HCT116 (cell line): ENCODE measurements around the gene GALK1. TPM values are rescaled to one million over a fixed set of nuclear protein-coding genes. Genes with fewer than 3 reads are reported as not detected.

Experiments
- ATAC-seq: fragments of 200-7000 bp; cut with Tn5 transposase; 2 replicates; pipeline ENCODE4 v1.9.1; 2020; ENCODE audit warnings: mild to moderate bottlenecking, moderate library complexity
- BruUV-seq: library from RNA; stranded (reverse); fragments of 400-500 nt; replicated peaks from 2 replicates; lab custom pipeline; 2021; lab: Mats Ljungman, UMichigan
- CTCF ChIA-PET: fragments of 300-600 bp; sonication (Branson Sonifier 250); formaldehyde crosslinking; loops from one replicate; lab custom pipeline; 2021; ENCODE audit warnings: antibody characterized with exemption; lab: Charles Lee
- POLR2A ChIA-PET: fragments of 300-600, 350-600 bp; sonication (Branson Sonifier 250); formaldehyde crosslinking; loops from one replicate; lab custom pipeline; 2021; ENCODE audit warnings: antibody characterized with exemption; lab: Charles Lee
- RAD21 ChIA-PET, 2 experiments: fragments of 300-600 bp; sonication (Branson Sonifier 250); formaldehyde crosslinking; loops; one replicate each; lab custom pipeline; 2023; ENCODE audit warnings: low total read pairs in 2 of 2; ENCODE audit not compliant: uncharacterized antibody in 2 of 2, unreplicated experiment in 2 of 2, low non-redundant PET in 1 of 2; lab: Charles Lee
- DNase-seq: peaks from one replicate; pipeline ENCODE4 v3.0.0-alpha.2; 2010; ENCODE audit warnings: low read depth, low spot score
- H2AFZ ChIP-seq: fragments of 200-600 bp; shearing (Covaris generic), sonication (generic); 2 replicates; pipeline ENCODE4 v1.6.1; 2017; ENCODE audit warnings: low read depth, mixed run types, mixed read lengths, antibody characterized with exemption, low read length; ENCODE audit not compliant: poor library complexity, severe bottlenecking
- H3K27ac ChIP-seq: 2 replicates; pipeline ENCODE4 v1.5.1; 2012; ENCODE audit warnings: low read depth, low read length
- H3K27me3 ChIP-seq: fragments of 200-600 bp; sonication (generic); 2 replicates; pipeline ENCODE4 v1.6.1; 2016; ENCODE audit warnings: mixed run types, low read length, mixed read lengths; ENCODE audit not compliant: insufficient read depth
- H3K36me3 ChIP-seq, 2 experiments: fragments of 200-500 bp in 1 of 2; fragments of 200-600 bp in 1 of 2; sonication (Bioruptor generic) in 1 of 2; sonication (generic) in 1 of 2; 2 replicates each; pipeline versions ENCODE4 v1.5.1 to v1.6.1; 2014 to 2016; ENCODE audit warnings: low read length in 2 of 2, inconsistent platforms in 1 of 2, mixed read lengths in 1 of 2, mixed run types in 1 of 2; ENCODE audit not compliant: insufficient read depth in 2 of 2, control insufficient read depth in 1 of 2
- H3K4me1 ChIP-seq, 2 experiments: fragments of 200-600 bp in 1 of 2; sonication (generic) in 1 of 2; 2 replicates each; pipeline versions ENCODE4 v1.5.1 to v1.6.1; 2012 to 2017; ENCODE audit warnings: low read length in 2 of 2, inconsistent platforms in 1 of 2, mild to moderate bottlenecking in 1 of 2, mixed read lengths in 1 of 2, mixed run types in 1 of 2, moderate library complexity in 1 of 2; ENCODE audit not compliant: insufficient read depth in 2 of 2, control insufficient read depth in 1 of 2
- H3K4me2 ChIP-seq: fragments of 200-600 bp; sonication (generic); 2 replicates; pipeline ENCODE4 v1.6.1; 2017; ENCODE audit warnings: mixed run types, low read length, mixed read lengths
- H3K4me3 ChIP-seq, 2 experiments: fragments of 200-600 bp in 1 of 2; sonication (generic) in 1 of 2; replicated peaks in 1 of 2; 2 replicates each; pipeline ENCODE4 v1.5.1; 2011 to 2016; ENCODE audit warnings: low read length in 2 of 2, control low read depth in 1 of 2, low read depth in 1 of 2, mild to moderate bottlenecking in 1 of 2, mixed read lengths in 1 of 2, mixed run types in 1 of 2
- H3K79me2 ChIP-seq: fragments of 200-600 bp; sonication (generic); 2 replicates; pipeline ENCODE4 v1.6.1; 2017; ENCODE audit warnings: mild to moderate bottlenecking, mixed run types, low read length, moderate library complexity, mixed read lengths; ENCODE audit not compliant: insufficient read depth
- H3K9ac ChIP-seq: fragments of 200-600 bp; sonication (generic); 2 replicates; pipeline ENCODE4 v1.6.1; 2016; ENCODE audit warnings: low read length, mixed read lengths
- H3K9me2 ChIP-seq: fragments of 200-600 bp; sonication (generic), shearing (Covaris generic); 2 replicates; pipeline ENCODE4 v1.6.1; 2017; ENCODE audit warnings: mixed run types, mild to moderate bottlenecking, moderate library complexity; ENCODE audit not compliant: insufficient read depth
- H3K9me3 ChIP-seq, 2 experiments: fragments of 200-500 bp in 1 of 2; fragments of 200-600 bp in 1 of 2; sonication (Bioruptor generic) in 1 of 2; sonication (generic) in 1 of 2; 2 replicates each; pipeline ENCODE4 v1.6.1; 2014 to 2017; ENCODE audit warnings: low read length in 2 of 2, mixed read lengths in 2 of 2, inconsistent platforms in 1 of 2, low read depth in 1 of 2, mild to moderate bottlenecking in 1 of 2, mixed run types in 1 of 2, moderate library complexity in 1 of 2; ENCODE audit not compliant: control insufficient read depth in 1 of 2, insufficient read depth in 1 of 2
- H4K20me1 ChIP-seq: fragments of 200-600 bp; sonication (generic), shearing (Covaris generic); 2 replicates; pipeline ENCODE4 v1.6.1; 2017; ENCODE audit warnings: mixed run types, mild to moderate bottlenecking, moderate library complexity; ENCODE audit not compliant: insufficient read depth
- EZH2 ChIP-seq: fragments of 200-600 bp; sonication (generic); IDR thresholded peaks from 2 replicates; pipeline ENCODE4 v1.6.1; 2017; ENCODE audit warnings: antibody characterized with exemption, mixed run types
- EZH2phosphoT487 ChIP-seq: fragments of 200-600 bp; IDR thresholded peaks from 2 replicates; pipeline ENCODE4 v1.6.1; 2018; ENCODE audit warnings: antibody characterized with exemption, borderline replicate concordance
- JUND ChIP-seq: IDR thresholded peaks from 2 replicates; pipeline ENCODE4 v1.6.1; 2012
- POLR2A ChIP-seq: IDR thresholded peaks from 2 replicates; pipeline ENCODE4 v1.7.0; 2011; ENCODE audit warnings: borderline replicate concordance; ENCODE audit not compliant: insufficient read depth, insufficient read length; ENCODE audit errors: extremely low read depth
- POLR2AphosphoS5 ChIP-seq: IDR thresholded peaks from 2 replicates; pipeline ENCODE4 v1.6.1; 2011; ENCODE audit warnings: mild to moderate bottlenecking, low read depth, low read length, moderate library complexity
- SRF ChIP-seq: IDR thresholded peaks from 2 replicates; pipeline ENCODE4 v1.6.1; 2012; ENCODE audit warnings: low read depth
- TCF7L2 ChIP-seq: IDR thresholded peaks from 2 replicates; pipeline ENCODE4 v1.7.0; 2011; ENCODE audit warnings: borderline replicate concordance, inconsistent platforms; ENCODE audit not compliant: insufficient read depth, insufficient read length; ENCODE audit errors: extremely low read depth
- YY1 ChIP-seq: IDR thresholded peaks from 2 replicates; pipeline ENCODE4 v1.6.1; 2011; ENCODE audit warnings: low read length, low read depth, moderate library complexity, mild to moderate bottlenecking; ENCODE audit not compliant: insufficient replicate concordance; ENCODE audit errors: extremely low read depth
- ZBTB33 ChIP-seq: IDR thresholded peaks from 2 replicates; pipeline ENCODE4 v1.6.1; 2011; ENCODE audit warnings: mild to moderate bottlenecking, low read length, moderate library complexity; ENCODE audit not compliant: insufficient replicate concordance; ENCODE audit errors: extremely low read depth
- ZFX ChIP-seq: fragments of 450-650 bp; IDR thresholded peaks from 2 replicates; pipeline ENCODE4 v1.6.1; 2017
- intact Hi-C: fragments of 100-400 bp; cut with micrococcal nuclease; formaldehyde crosslinking; loops from 2 replicates; pipeline ENCODE4 v1.10.0; 2022
- total RNA-seq: library from RNA; stranded (reverse); gene quantifications from one replicate; pipeline ENCODE4 v1.2.1, GENCODE V29; 2021; ENCODE audit not compliant: unreplicated experiment
- TF ChIP-seq, protein P1 (sequence below), 3 experiments: fragments of 200-600 bp in 1 of 3; sonication (generic) in 1 of 3; IDR thresholded peaks in 2 of 3; conservative IDR thresholded peaks in 1 of 3; 2 replicates each; pipeline ENCODE4 v1.5.1; 2012 to 2017; ENCODE audit warnings: low read depth in 2 of 3, low read length in 2 of 3, antibody characterized with exemption in 1 of 3, borderline replicate concordance in 1 of 3, control low read depth in 1 of 3, mild to moderate bottlenecking in 1 of 3, mixed read lengths in 1 of 3, mixed run types in 1 of 3, moderate library complexity in 1 of 3; ENCODE audit not compliant: insufficient read depth in 1 of 3

Gene GALK1
- total RNA-seq, 1 experiment from 2014 or later = 57.8 TPM

- CTCF ChIA-PET = interaction anchor here (1.4 kb wide), 1 partner anchor 91 kb away, joined by 4 read pairs; no protein-coding TSS in a partner anchor
- peaks cover 48% of the 10 kb centered on the region for H3K79me2 ChIP-seq
- H3K4me1 ChIP-seq = peaks cover 37 to 61% of the 10 kb centered on the region in 2 experiments
- H3K27ac ChIP-seq = peak overlapping the region; percentile 99
- H3K4me2 ChIP-seq = peak overlapping the region; percentile 92
- DNase-seq (peak; percentile 76), ATAC-seq (peak; percentile 82)
- H3K9me2 ChIP-seq = no peaks in the 10 kb centered on the region
- H3K9me3 ChIP-seq = no peaks in the 10 kb centered on the region
- no peaks in the 10 kb centered on the region for H3K27me3 ChIP-seq
- no peak overlapping the region for H2AFZ ChIP-seq
- H4K20me1 ChIP-seq = no peaks in the 10 kb centered on the region
- peak overlapping the region; percentile 55 to 71 for H3K4me3 ChIP-seq
- RAD21 ChIA-PET = interaction anchor here (0.7 to 1.0 kb wide), 2 partner anchors 42 to 70 kb away, joined by 3 to 4 read pairs; partner anchors contain the start of gene WBP2 (in 1 of the 2)
- TF ChIP-seq EZH2 (no peak), POLR2AphosphoS5 (peak; percentile 85), ZFX (peak; percentile 99), POLR2A (peak; percentile 75), YY1 (peak; percentile 62)
- POLR2A ChIA-PET = interaction anchor here (0.7 to 2.5 kb wide), 9 partner anchors 9 to 997 kb away, joined by 3 to 14 read pairs (median 4); partner anchors contain the start of genes GALK1 and WBP2
- TSS peak; percentile 64 for BruUV-seq
- H3K36me3 ChIP-seq = no peaks in the 10 kb centered on the region
- peak overlapping the region; percentile 97 for H3K9ac ChIP-seq
- intact Hi-C loops = loop anchor here (2.0 kb wide), 1 partner anchor 60 kb away; the partner anchor contains the start of gene UNC13D
Observed at GRCh38 chr17:75785016-75785890, 20.3 kb upstream of the GALK1 start.

DNA sequence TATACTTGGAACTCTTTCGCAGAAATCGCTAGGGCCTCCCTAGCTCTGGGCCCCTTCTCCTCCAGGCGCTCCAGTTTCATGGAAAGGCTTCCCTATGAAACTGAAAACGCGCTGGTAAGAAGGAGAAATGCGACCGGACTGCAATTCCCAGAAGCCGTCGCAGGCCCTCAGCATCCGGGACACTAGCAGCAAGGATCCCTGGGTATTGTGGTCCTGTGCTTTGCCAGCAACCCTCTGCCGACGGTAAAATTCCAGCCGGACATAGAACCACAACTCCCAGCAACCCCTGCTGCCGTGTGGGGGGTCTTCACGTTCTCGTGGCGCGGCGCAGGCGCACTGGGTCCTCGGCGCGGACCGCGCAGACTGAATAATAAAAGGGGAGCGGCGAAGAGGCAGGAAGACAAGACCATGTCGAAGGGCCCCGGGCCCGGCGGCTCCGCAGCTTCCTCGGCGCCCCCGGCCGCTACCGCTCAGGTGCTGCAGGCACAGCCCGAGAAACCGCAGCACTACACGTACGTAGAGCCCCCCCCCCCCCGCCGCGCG is 19.6 kb upstream of the GALK1 start, which contains the start of gene UNK:
UNK (plus strand) TSS at position 334 of the 543 bp plus-strand sequence; CDS start at position 409, 75 bp downstream.
- peaks cover 43% of the 10 kb centered on the region for H3K79me2 ChIP-seq
- peak within 1 kb of the TSS; percentile 55 to 71 for H3K4me3 ChIP-seq
- H3K4me1 ChIP-seq = peaks cover 40 to 65% of the 10 kb centered on the region in 2 experiments
- no peaks in the 10 kb centered on the region for H3K27me3 ChIP-seq
- H3K36me3 ChIP-seq = no peaks in the 10 kb centered on the region
- intact Hi-C loops = loop anchor here (2.0 kb wide), 1 partner anchor 60 kb away; the partner anchor contains the start of gene UNC13D
- peak within 1 kb of the TSS; percentile 97 for H3K9ac ChIP-seq
- ChIA-PET CTCF (interaction anchor here (1.4 to 1.8 kb wide), 2 partner anchors 43 to 91 kb away, joined by 4 to 6 read pairs; no protein-coding TSS in a partner anchor), POLR2A (interaction anchor here (0.7 to 1.8 kb wide), 8 partner anchors 19 to 998 kb away, joined by 3 to 8 read pairs (median 4); partner anchors contain the start of genes GALK1 and WBP2), RAD21 (interaction anchor here in 1 of 2 experiments (0.7 kb wide), 1 partner anchor 42 kb away, joined by 4 read pairs; no protein-coding TSS in a partner anchor)
- H4K20me1 ChIP-seq = no peaks in the 10 kb centered on the region
- BruUV-seq = no TSS peak
- H3K4me2 ChIP-seq = peak within 1 kb of the TSS; percentile 92
- ATAC-seq = peak; percentile 78
- peak; percentile 100 for DNase-seq
- TF ChIP-seq JUND (no peak), SRF (no peak), ZBTB33 (peak; percentile 88), EZH2phosphoT487 (no peak), TCF7L2 (peak; percentile 32), POLR2AphosphoS5 (peak; percentile 63), YY1 (peak; percentile 71)
- TF ChIP-seq, protein P1, sequence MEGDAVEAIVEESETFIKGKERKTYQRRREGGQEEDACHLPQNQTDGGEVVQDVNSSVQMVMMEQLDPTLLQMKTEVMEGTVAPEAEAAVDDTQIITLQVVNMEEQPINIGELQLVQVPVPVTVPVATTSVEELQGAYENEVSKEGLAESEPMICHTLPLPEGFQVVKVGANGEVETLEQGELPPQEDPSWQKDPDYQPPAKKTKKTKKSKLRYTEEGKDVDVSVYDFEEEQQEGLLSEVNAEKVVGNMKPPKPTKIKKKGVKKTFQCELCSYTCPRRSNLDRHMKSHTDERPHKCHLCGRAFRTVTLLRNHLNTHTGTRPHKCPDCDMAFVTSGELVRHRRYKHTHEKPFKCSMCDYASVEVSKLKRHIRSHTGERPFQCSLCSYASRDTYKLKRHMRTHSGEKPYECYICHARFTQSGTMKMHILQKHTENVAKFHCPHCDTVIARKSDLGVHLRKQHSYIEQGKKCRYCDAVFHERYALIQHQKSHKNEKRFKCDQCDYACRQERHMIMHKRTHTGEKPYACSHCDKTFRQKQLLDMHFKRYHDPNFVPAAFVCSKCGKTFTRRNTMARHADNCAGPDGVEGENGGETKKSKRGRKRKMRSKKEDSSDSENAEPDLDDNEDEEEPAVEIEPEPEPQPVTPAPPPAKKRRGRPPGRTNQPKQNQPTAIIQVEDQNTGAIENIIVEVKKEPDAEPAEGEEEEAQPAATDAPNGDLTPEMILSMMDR (IDR thresholded peaks at IDR 0.05 in 2 of 3, conservative IDR thresholded peaks at IDR 0.05 in 1 of 3; ENCODE audit: borderline replicate concordance in 1 of 3, insufficient read depth in 1 of 3, low read depth in 2 of 3, low read length in 2 of 3) = no peak
- H3K27ac ChIP-seq = peak within 1 kb of the TSS; percentile 99
- H3K9me2 ChIP-seq = no peaks in the 10 kb centered on the region
- peak within 1 kb of the TSS; percentile 74 for H2AFZ ChIP-seq
- H3K9me3 ChIP-seq = no peaks in the 10 kb centered on the region
